MM.1S (cell line): ENCODE results near the gene ANXA2R.
A peak's percentile ranks its signal among the peaks of the same experiment; 100 is the strongest.

Source experiments
- DNase-seq: peaks from one replicate; pipeline ENCODE4 v3.0.0-alpha.2; 2015
- H2AFZ ChIP-seq: fragments of 300-600 bp; sonication (generic); 2 replicates; pipeline ENCODE4 v1.6.0; 2016; ENCODE audit warnings: antibody characterized with exemption, low read length
- H3F3A ChIP-seq: fragments of 300-600 bp; sonication (generic); 2 replicates; pipeline ENCODE4 v1.6.1; 2016; ENCODE audit warnings: mild to moderate bottlenecking, antibody characterized with exemption, low read length, moderate library complexity, mixed read lengths; ENCODE audit not compliant: insufficient read depth
- H3K27ac ChIP-seq: fragments of 300-600 bp; sonication (generic); 2 replicates; pipeline ENCODE4 v1.5.1; 2016; ENCODE audit warnings: mild to moderate bottlenecking, low read length
- H3K27me3 ChIP-seq: fragments of 300-600 bp; sonication (generic); replicated peaks from 2 replicates; pipeline ENCODE4 v1.6.0; 2016; ENCODE audit warnings: low read length; ENCODE audit not compliant: insufficient read depth
- H3K36me3 ChIP-seq: fragments of 300-600 bp; sonication (generic); replicated peaks from 2 replicates; pipeline ENCODE4 v1.6.1; 2016; ENCODE audit warnings: mild to moderate bottlenecking, low read length, mixed read lengths; ENCODE audit not compliant: insufficient read depth
- H3K4me1 ChIP-seq: fragments of 300-600 bp; sonication (generic); 2 replicates; pipeline ENCODE4 v1.6.1; 2016; ENCODE audit warnings: low read length, mixed read lengths
- H3K4me2 ChIP-seq: fragments of 300-600 bp; sonication (generic); 2 replicates; pipeline ENCODE4 v1.6.0; 2016; ENCODE audit warnings: low read depth, low read length
- H3K4me3 ChIP-seq: fragments of 300-600 bp; sonication (generic); 2 replicates; pipeline ENCODE4 v1.5.1; 2016; ENCODE audit warnings: low read length, mixed read lengths
- H3K79me2 ChIP-seq: fragments of 300-600 bp; sonication (generic); 2 replicates; pipeline ENCODE4 v1.6.1; 2016; ENCODE audit warnings: mixed run types, low read length, mixed read lengths
- H3K9ac ChIP-seq: fragments of 300-600 bp; sonication (generic); 2 replicates; pipeline ENCODE4 v1.6.1; 2016; ENCODE audit warnings: low read length, mixed read lengths
- H3K9me2 ChIP-seq: fragments of 300-600 bp; sonication (generic); replicated peaks from 2 replicates; pipeline ENCODE4 v1.6.1; 2016; ENCODE audit warnings: mild to moderate bottlenecking, low read length, mixed read lengths; ENCODE audit not compliant: insufficient read depth
- H3K9me3 ChIP-seq: fragments of 300-600 bp; sonication (generic); replicated peaks from 2 replicates; pipeline ENCODE4 v1.6.1; 2016; ENCODE audit warnings: mild to moderate bottlenecking, low read length, mixed read lengths; ENCODE audit not compliant: insufficient read depth
- H4K20me1 ChIP-seq: fragments of 300-600 bp; sonication (generic); 2 replicates; pipeline ENCODE4 v1.6.1; 2016; ENCODE audit warnings: mild to moderate bottlenecking, low read length, moderate library complexity, mixed read lengths; ENCODE audit not compliant: insufficient read depth
- CTCF ChIP-seq: fragments of 300-600 bp; sonication (generic); IDR thresholded peaks from 2 replicates; pipeline ENCODE4 v1.5.1; 2016; ENCODE audit warnings: antibody characterized with exemption, low read length, mixed read lengths
- EZH2 ChIP-seq: fragments of 300-600 bp; sonication (generic); optimal IDR thresholded peaks from 2 replicates; pipeline ENCODE3; 2017; ENCODE audit warnings: low read depth, mild to moderate bottlenecking, antibody characterized with exemption, low read length, mixed read lengths
- EZH2phosphoT487 ChIP-seq: fragments of 300-600 bp; sonication (generic); IDR thresholded peaks from 2 replicates; pipeline ENCODE4 v1.6.1; 2018; ENCODE audit warnings: antibody characterized with exemption, low read length

ANXA2R gene

GRCh38 chr5:43043400-43043756, 3.3 kb upstream of the ANXA2R start:
- Histone ChIP-seq H3K4me1 (no peaks in the 10 kb centered on the region), H3K9me2 (no peaks in the 10 kb centered on the region), H2AFZ (peak overlapping the region; percentile 76; the same call in 1 of the 2 replicates), H3K36me3 (no peaks in the 10 kb centered on the region), H3K9me3 (no peaks in the 10 kb centered on the region), H3K79me2 (no peaks in the 10 kb centered on the region), H3K4me2 (peak overlapping the region; percentile 78), H3K27me3 (no peaks in the 10 kb centered on the region), H3F3A (peaks cover 48% of the 10 kb centered on the region), H4K20me1 (no peaks in the 10 kb centered on the region), H3K27ac (peak overlapping the region; percentile 96; the same call in 1 of the 2 replicates), H3K9ac (peak overlapping the region; percentile 88), H3K4me3 (peak overlapping the region; percentile 69)
- DNase-seq = no peak
- no peak for TF ChIP-seq CTCF

- H3K27me3 ChIP-seq = no peaks in the 10 kb centered on the region
- H3K4me3 ChIP-seq = peak overlapping the region; percentile 69
- peak overlapping the region; percentile 78 for H3K4me2 ChIP-seq
- peaks cover 53% of the 10 kb centered on the region for H3F3A ChIP-seq
- no peaks in the 10 kb centered on the region for H3K4me1 ChIP-seq
- no peaks in the 10 kb centered on the region for H3K9me3 ChIP-seq
- peak overlapping the region; percentile 96 for H3K27ac ChIP-seq
- DNase-seq = peak; percentile 85
- TF ChIP-seq EZH2 (no peak), CTCF (peak; percentile 17; the same call in 1 of the 2 replicates), EZH2phosphoT487 (no peak)
- H3K79me2 ChIP-seq = no peaks in the 10 kb centered on the region
- peak overlapping the region; percentile 76 for H2AFZ ChIP-seq
- no peaks in the 10 kb centered on the region for H4K20me1 ChIP-seq
- no peaks in the 10 kb centered on the region for H3K36me3 ChIP-seq
- no peaks in the 10 kb centered on the region for H3K9me2 ChIP-seq
- peak overlapping the region; percentile 88 for H3K9ac ChIP-seq
These were observed 2.7 kb upstream of the ANXA2R start for GRCh38 chr5:43042626-43043399.

- H3K9me2 ChIP-seq = no peaks in the 10 kb centered on the region
- TF ChIP-seq EZH2phosphoT487 (no peak), CTCF (peak; percentile 34), EZH2 (no peak)
- no peaks in the 10 kb centered on the region for H3K79me2 ChIP-seq
- H3K4me3 ChIP-seq = peak overlapping the region; percentile 69
- peak overlapping the region; percentile 96 for H3K27ac ChIP-seq
- H4K20me1 ChIP-seq = no peaks in the 10 kb centered on the region
- H3K27me3 ChIP-seq = no peaks in the 10 kb centered on the region
- peak overlapping the region; percentile 88 for H3K9ac ChIP-seq
- H3K9me3 ChIP-seq = no peaks in the 10 kb centered on the region
- H2AFZ ChIP-seq = peak overlapping the region; percentile 76
- peaks cover 4% of the 10 kb centered on the region for H3K4me1 ChIP-seq
- H3K4me2 ChIP-seq = peak overlapping the region; percentile 78
- peak; percentile 93 for DNase-seq
- H3F3A ChIP-seq = peaks cover 59% of the 10 kb centered on the region
- H3K36me3 ChIP-seq = no peaks in the 10 kb centered on the region
These were observed 2.1 kb upstream of the ANXA2R start for GRCh38 chr5:43042176-43042625.
